CD4-positive, alpha-beta T cell treated with Interferon alpha-2 for 1 hour (primary cell): Measurements from ENCODE around the gene DDX31.
"Not testable (repeated sequence)": the region's sequence is repeated elsewhere in the genome, so short reads cannot be mapped to it uniquely, and the experiment has no call there.

Source experiments
- DNase-seq, 2 donors: peaks; one replicate each; pipeline ENCODE4 v3.0.0-alpha.2; 2020 to 2022

Gene DDX31

GRCh38 chr9:132575811-132576210 lies 94.0 kb downstream of the DDX31 start:
- DNase-seq = no peak

GRCh38 chr9:132575005-132575609 lies 94.7 kb downstream of the DDX31 start:
- DNase-seq = peak; percentile 26 to 55

DNA sequence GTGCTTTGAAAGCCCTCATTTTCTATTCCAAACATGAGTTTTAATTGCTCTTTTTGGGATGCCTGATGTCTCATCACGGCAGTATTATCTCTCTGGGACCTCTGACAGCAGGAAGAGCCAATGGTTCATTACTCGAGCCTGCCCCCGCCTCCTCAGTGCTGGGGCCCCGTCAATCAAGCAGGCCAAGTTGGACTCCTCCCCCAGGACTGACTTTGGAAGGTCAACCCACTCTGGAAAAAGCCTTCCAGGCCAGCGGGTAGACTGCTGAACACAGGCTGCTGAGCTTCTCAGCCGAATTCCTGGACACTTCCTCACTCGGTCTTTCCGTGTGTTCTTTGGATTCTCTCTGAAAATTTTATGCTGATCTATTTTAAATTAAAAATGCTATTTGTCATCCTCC lies 96.9 kb downstream of the DDX31 start:
- DNase-seq = no peak

DNA sequence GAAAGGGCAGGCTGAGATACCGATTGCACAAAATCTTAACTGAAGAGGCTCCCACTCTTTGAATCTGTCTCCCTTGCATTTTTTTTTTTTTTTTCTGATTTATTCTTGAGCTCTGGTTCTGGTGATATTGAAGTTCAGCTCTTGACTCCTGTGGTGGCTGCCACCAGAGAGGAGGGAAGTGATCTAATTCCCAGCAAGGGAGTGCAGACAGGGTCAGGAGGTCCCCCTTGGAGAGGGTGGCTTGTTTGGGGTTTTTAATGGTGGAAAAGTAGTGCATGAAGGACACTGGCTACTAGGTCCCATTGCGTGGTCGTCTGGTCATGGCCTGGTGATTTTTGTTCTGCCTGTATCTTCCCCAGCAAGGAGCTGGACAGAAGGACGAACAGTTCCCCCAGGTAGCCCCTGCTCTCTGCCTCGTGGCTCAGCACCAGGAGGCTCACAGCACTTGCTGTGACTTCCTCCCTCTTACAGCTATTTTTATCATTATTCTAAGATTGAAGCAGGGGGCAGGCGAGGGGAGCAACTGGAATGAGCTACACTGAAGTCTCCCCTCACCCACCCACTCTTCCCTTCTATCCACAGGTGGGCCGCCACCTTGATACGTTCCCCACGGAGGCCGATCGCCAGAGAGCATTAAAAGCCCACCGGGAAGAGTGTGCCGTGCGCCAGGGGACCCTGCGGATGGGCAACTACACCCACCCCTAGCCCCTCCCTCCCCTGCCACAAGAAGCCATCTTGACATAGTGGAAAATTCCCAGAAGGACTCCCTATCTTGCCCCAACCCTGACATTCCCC lies 97.8 kb downstream of the DDX31 start:
- DNase-seq = no peak

- DNase-seq = not testable (repeated sequence)
Measured at GRCh38 chr9:132568787-132569186, 101.0 kb downstream of the DDX31 start.

GRCh38 chr9:132564526-132564925 lies 105.3 kb downstream of the DDX31 start:
- no peak for DNase-seq

GRCh38 chr9:132562306-132562573 lies 107.5 kb downstream of the DDX31 start:
- no peak for DNase-seq

DNA sequence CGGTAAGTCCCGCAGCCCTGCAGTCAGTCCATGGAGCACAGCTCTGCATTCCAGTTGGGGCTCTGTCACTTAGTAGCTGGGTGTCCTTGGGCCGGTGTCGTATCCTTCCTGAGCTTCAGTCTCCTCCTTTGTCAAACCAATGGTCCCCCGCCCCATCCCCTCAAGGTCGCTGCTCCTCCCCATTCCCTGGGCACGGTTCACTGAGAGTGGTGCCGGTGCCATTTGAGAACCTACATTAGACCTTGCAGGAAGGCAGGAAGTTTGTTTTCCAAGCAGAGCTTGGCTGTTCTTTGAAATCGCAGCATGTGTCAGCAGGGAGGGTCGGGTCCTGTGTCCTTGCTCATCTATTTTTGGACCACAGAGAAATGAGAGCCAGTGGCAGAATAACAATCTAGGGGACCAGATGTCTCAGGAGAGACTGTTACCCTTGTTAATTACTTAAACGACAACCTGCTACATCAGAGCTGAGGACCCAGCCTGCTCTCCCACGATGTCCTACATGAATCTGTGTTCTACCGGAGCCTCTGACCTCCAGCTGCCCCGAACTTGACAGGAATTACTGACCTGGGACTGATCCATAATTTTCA lies 109.1 kb downstream of the DDX31 start:
- DNase-seq = no peak

GRCh38 chr9:132559711-132560110 lies 110.1 kb downstream of the DDX31 start:
- no peak for DNase-seq

GRCh38 chr9:132557159-132557558 lies 112.6 kb downstream of the DDX31 start:
- no peak for DNase-seq

DNA sequence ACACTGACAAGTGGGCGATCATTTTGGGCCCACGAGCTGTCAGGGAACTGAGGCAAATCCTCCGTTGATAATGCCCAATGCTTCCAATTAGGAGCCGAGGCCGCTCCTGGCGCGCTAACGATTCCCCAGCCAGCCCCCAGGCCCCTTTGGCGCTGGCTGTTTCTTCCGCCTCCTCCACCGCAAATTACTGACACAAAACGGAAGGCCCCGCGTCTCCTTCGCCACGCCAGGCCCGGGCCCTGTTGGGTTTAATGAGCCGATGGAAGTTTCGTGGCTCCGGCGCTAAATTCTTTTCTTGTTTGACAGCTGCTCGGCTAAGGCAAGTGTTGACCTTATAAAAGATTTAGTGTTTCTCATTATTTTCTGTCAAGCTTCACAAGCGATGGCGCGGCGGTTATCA lies 113.1 kb downstream of the DDX31 start:
- no peak for DNase-seq

DNA sequence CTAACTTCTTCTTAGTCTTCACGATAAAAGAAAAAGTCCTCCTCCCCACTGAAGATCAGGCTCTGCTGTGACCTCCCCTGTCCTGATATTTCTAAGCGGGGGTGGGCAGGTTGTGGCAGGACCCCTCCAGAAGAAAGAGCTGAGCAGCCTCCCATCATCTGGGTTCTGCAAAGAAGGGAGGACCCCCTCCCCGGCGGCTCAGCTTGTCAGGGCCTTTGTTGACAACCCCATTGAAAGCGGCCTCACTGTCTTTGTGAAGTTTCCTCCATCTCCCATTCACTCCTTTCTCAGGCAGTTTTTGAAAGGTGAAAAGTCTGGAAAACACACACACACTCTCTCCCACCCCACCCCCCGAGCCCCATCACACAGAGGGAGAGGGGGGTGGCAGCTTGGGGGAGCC lies 113.5 kb downstream of the DDX31 start:
- DNase-seq = no peak

DNA sequence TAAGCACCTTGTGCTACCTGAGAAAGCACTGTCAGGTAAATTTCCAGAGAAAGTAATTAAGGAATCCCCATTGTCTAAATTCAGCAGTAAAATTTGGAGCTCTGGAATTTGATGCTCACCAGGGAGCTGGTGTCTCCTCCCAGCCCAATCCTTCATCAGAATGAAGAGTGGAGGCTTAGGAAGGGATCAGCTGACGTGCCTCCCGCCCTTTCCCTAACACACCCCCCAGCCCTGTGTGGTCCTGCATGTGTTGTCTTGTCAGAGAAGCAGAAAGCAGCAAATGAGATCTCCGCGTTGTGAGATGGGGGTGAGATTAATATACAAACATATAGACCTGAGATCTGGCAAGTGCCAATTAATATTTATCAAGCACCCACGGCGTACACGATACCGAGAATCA lies 114.3 kb downstream of the DDX31 start:
- DNase-seq = no peak

DNA sequence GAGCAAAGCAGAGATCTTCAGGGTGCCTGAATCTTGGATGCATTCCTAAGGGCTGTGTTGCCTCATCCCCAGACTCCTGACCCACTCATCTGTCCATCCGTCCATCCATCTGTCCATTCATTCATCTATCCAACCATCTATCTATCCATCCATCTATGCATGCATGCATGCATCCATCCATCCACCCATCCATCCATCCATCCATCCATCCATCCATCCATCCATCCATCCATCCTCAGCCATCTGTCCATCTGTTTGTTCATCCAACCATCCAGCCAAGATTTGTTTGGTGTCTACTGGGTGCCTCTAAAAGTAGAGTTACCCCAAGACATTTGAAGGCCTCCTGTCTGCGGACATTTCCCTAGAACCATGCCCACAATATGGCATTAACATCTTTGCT lies 115.0 kb downstream of the DDX31 start:
- no peak for DNase-seq

GRCh38 chr9:132552041-132552440 lies 117.7 kb downstream of the DDX31 start:
- no peak for DNase-seq

DNA sequence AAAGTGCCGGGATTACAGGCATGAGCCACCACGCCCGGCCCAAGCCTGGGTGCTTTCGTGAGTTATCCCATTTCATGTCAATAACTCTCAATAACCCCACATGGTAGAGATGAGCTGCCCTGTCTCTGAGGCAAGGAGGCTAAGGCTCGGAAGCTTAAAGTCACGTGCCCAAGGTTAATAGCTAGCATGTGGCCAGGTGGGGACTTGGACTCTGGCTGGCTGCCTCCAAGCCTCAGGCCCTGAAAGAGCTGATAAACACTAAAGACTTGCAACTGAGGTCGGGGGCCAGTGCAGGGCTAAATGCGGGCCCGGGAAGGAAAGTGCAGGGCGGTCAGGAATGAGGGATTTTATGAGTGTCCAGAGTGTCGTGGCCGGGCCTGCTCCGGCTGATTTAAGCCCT lies 118.2 kb downstream of the DDX31 start:
- DNase-seq = no peak

DNA sequence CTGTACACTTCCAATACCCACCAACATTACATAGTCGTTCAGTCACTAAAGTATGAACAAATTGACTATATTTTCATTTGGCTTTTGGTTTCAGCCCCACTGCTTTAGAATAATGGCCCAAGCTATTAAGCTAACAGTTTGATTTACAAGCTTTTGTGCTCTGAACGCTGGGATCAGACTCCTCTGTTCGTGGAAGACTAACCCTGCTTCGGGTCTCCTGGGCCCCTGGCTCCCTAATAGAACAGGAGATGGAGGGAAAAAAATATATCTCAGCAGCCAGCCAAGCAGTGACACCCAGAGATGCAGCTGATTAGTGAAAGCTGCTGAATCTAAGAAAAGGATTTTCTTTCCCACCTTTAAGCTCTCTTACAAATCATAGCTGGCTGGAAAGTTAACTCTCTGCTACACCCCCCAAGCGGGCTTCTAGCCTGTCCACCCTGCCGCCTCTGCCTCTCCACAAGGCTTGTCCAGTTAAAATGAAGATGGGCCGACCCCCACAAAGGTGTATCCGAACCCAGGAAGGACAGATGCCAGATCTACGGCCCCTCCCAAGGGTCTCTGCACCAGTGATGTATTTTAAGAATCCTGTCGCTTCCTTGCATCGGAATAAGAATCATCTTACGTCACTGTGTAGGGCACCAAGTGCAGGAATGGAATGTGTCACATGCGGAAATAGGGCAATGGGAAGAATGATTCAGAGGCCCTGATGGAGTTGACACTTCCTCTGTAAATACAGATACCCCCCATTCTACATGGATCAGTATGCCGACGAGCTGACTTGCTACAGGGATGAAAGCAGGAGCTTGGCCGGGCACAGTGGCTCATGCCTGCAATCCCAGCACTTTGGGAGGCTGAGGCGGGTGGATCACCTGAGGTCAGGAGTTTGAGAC lies 120.8 kb downstream of the DDX31 start:
- DNase-seq = no peak

DNA sequence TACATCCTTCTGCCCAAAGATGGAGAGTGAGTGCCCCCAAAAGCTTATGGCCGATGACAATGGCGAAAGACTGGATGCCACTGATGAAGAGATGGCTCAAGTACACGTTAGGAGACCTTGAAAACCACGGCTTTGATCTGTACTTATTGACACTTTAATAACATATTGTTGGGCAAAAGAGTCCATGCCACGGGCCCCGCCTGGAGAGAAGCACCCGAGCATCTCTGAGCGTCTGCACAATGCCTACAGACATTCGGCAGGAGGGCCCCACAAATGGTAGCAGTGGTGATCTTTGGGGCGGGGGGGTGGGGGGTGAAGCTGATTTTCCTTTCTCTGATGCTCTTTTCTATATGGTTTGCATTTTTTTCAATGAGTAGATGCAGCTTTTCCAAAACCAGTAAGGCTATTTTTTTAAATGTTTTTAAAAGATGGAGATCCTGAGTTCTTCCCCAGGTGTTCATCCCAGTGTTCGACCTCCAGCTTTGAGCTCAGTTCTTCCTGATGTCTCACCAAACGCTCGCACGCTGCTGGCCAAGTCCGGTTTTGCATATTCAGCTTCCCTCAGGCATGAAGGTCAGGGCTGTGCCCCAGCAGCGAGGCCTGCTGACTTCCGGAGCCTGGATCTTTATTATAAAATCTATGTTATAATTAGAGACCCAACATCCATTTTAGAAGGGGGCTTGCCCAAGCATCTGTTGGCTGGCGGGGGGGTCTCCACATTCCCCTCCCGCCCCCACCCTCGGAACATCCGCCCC lies 121.6 kb downstream of the DDX31 start:
- no peak for DNase-seq

- DNase-seq = no peak
Measured at GRCh38 chr9:132547436-132547835, 122.3 kb downstream of the DDX31 start.

DNA sequence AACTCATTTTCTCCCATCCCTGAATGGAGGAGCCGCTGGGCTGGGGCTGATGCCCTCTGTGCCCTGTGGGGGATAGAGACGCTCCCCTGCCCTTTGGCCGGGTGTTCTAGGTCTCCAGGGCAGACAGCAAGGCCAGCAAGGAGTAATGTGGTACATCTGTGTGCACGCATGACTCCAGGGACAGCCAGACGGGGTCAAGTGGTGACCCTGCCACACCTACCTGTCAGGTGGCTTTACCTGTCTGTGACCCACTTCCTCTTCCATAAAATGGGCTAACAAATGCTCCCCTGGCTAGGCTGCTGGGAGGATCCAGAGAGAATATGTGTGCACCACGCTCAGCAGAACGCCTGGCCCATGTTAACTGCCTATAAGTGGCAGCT lies 122.7 kb downstream of the DDX31 start:
- DNase-seq = no peak

- DNase-seq = no peak
Measured at GRCh38 chr9:132546148-132547051, 123.4 kb downstream of the DDX31 start.

DNA sequence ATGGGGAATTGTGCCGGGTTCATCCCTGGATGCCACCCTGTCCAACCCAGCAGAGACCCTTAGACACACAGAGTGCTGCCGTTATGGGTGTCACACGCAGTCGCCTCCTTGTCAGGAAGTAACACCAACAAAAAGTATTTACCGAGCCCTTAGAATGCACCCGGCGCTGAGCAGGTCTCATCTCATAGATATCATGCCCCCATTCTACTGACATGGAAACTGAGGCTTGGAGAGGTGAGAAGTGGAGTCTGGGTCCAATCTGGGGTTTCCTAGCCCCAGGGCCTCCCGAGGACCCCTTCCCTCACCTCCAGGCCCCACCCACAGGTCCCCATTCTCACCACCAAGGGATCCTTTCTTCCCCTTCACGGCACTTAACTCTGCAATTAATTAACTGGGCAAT lies 124.2 kb downstream of the DDX31 start:
- no peak for DNase-seq
